H1 (cell line): Measurements from ENCODE around the gene TP73. TPM values are rescaled to one million over a fixed set of nuclear protein-coding genes. Genes with fewer than 3 reads are reported as not detected.

Experiments used
- CTCF ChIA-PET: fragments of 300-600 bp; sonication (Branson Sonifier 250); formaldehyde crosslinking; loops from one replicate; lab custom pipeline; 2021; ENCODE audit not compliant: partially characterized antibody; lab: Charles Lee
- POLR2A ChIA-PET: fragments of 300-600 bp; sonication (Branson Sonifier 250); formaldehyde crosslinking; loops from one replicate; lab custom pipeline; 2021; ENCODE audit warnings: inconsistent platforms; ENCODE audit not compliant: partially characterized antibody; lab: Charles Lee
- DNase-seq, 2 experiments: peaks; one replicate each; pipeline versions ENCODE4 v3.0.0 to v3.0.0-alpha.2; 2010 to 2022; ENCODE audit warnings: low spot score in 2 of 2, low read depth in 1 of 2, mixed read lengths in 1 of 2
- FAIRE-seq: peaks from 2 replicates; lab custom pipeline; 2011; peaks lifted over from hg19 to GRCh38; lab: Jason Lieb, UNC
- H2AFZ ChIP-seq: 2 replicates; pipeline ENCODE4 v1.8.1; 2012; ENCODE audit warnings: low read length, inconsistent platforms
- H2AK5ac ChIP-seq: 2 replicates; pipeline ENCODE4 v1.6.1; 2013; ENCODE audit warnings: low read depth, low read length
- H2BK120ac ChIP-seq: replicated peaks from 2 replicates; pipeline ENCODE3; 2013; ENCODE audit warnings: low read depth, low read length, inconsistent platforms
- H2BK12ac ChIP-seq: 2 replicates; pipeline ENCODE4 v1.6.1; 2013; ENCODE audit warnings: low read depth, low read length
- H2BK15ac ChIP-seq: 2 replicates; pipeline ENCODE4 v1.6.1; 2013; ENCODE audit warnings: low read length
- H2BK20ac ChIP-seq: 2 replicates; pipeline ENCODE4 v1.6.1; 2013; ENCODE audit warnings: low read length
- H2BK5ac ChIP-seq: 2 replicates; pipeline ENCODE4 v1.6.1; 2013; ENCODE audit warnings: low read depth, low read length
- H3K14ac ChIP-seq: 2 replicates; pipeline ENCODE4 v1.6.1; 2013; ENCODE audit warnings: inconsistent platforms; ENCODE audit not compliant: insufficient read length
- H3K18ac ChIP-seq: 2 replicates; pipeline ENCODE4 v1.6.1; 2013; ENCODE audit warnings: low read length; ENCODE audit errors: extremely low read depth
- H3K23ac ChIP-seq: 2 replicates; pipeline ENCODE4 v1.6.1; 2013; ENCODE audit warnings: inconsistent platforms; ENCODE audit not compliant: insufficient read length
- H3K23me2 ChIP-seq: 2 replicates; pipeline ENCODE4 v1.6.1; 2013; ENCODE audit warnings: low read depth, low read length
- H3K27ac ChIP-seq: 2 replicates; pipeline ENCODE4 v1.6.1; 2011; ENCODE audit warnings: low read depth, low read length, inconsistent platforms
- H3K27me3 ChIP-seq, 4 experiments: replicated peaks in 1 of 4; 1 replicate in 1 of 4; 2 replicates in 3 of 4; pipeline versions ENCODE4 v1.6.1 to v1.8.1; 2011 to 2013; ENCODE audit warnings: low read length in 3 of 4, mild to moderate bottlenecking in 3 of 4, inconsistent platforms in 2 of 4, mixed read lengths in 2 of 4, moderate library complexity in 1 of 4; ENCODE audit not compliant: control insufficient read depth in 3 of 4, insufficient read depth in 3 of 4; ENCODE audit errors: extremely low read depth in 1 of 4
- H3K36me3 ChIP-seq, 4 experiments: 2 replicates each; pipeline versions ENCODE4 v1.6.1 to v1.8.1; 2011 to 2013; ENCODE audit warnings: mild to moderate bottlenecking in 4 of 4, low read length in 3 of 4, moderate library complexity in 2 of 4, control low read depth in 1 of 4, inconsistent platforms in 1 of 4; ENCODE audit not compliant: insufficient read depth in 4 of 4, control insufficient read depth in 2 of 4
- H3K4ac ChIP-seq: replicated peaks from 2 replicates; pipeline ENCODE3; 2013; ENCODE audit warnings: low read length, low read depth, mixed read lengths, inconsistent platforms; ENCODE audit not compliant: insufficient read length
- H3K4me1 ChIP-seq, 4 experiments: replicated peaks in 1 of 4; 1 replicate in 1 of 4; 2 replicates in 3 of 4; pipeline versions ENCODE4 v1.6.1 to v1.8.1; 2011 to 2013; ENCODE audit warnings: low read length in 3 of 4, inconsistent platforms in 2 of 4, mixed read lengths in 1 of 4; ENCODE audit not compliant: insufficient read depth in 4 of 4, control insufficient read depth in 3 of 4
- H3K4me2 ChIP-seq, 2 experiments: 2 replicates each; pipeline versions ENCODE4 v1.6.1 to v1.8.1; 2011 to 2013; ENCODE audit warnings: low read depth in 2 of 2, low read length in 2 of 2, control low read depth in 1 of 2, inconsistent platforms in 1 of 2, mild to moderate bottlenecking in 1 of 2; ENCODE audit not compliant: insufficient read depth in 1 of 2
- H3K4me3 ChIP-seq, 4 experiments: fragments of 200-600, 300-600 bp in 1 of 4; sonication (generic), shearing (Covaris generic), sonication (Bioruptor Twin) in 1 of 4; 2 replicates each; pipeline versions ENCODE4 v1.5.1 to v1.8.1; 2011 to 2016; ENCODE audit warnings: low read length in 4 of 4, low read depth in 3 of 4, control low read depth in 2 of 4, inconsistent platforms in 2 of 4, mild to moderate bottlenecking in 2 of 4, mixed read lengths in 1 of 4, moderate library complexity in 1 of 4; ENCODE audit not compliant: insufficient read depth in 2 of 4; ENCODE audit errors: extremely low read depth in 1 of 4
- H3K56ac ChIP-seq: replicated peaks from 2 replicates; pipeline ENCODE3; 2013; ENCODE audit warnings: low read depth, mild to moderate bottlenecking, mixed read lengths, low read length, inconsistent platforms; ENCODE audit not compliant: insufficient read length
- H3K79me1 ChIP-seq: 2 replicates; pipeline ENCODE4 v1.6.1; 2013; ENCODE audit warnings: low read depth, low read length, control low read depth
- H3K79me2 ChIP-seq, 2 experiments: 2 replicates each; pipeline versions ENCODE4 v1.6.1 to v1.8.1; 2012 to 2013; ENCODE audit warnings: low read length in 2 of 2, mild to moderate bottlenecking in 2 of 2, inconsistent platforms in 1 of 2; ENCODE audit not compliant: insufficient read depth in 2 of 2, control insufficient read depth in 1 of 2
- H3K9ac ChIP-seq, 4 experiments: replicated peaks in 1 of 4; 1 replicate in 1 of 4; 2 replicates in 3 of 4; pipeline versions ENCODE4 v1.6.1 to v1.8.1; 2011 to 2013; ENCODE audit warnings: low read depth in 3 of 4, low read length in 3 of 4, control low read depth in 2 of 4, mild to moderate bottlenecking in 2 of 4, moderate library complexity in 2 of 4, inconsistent platforms in 1 of 4; ENCODE audit errors: extremely low read depth in 1 of 4
- H3K9me3 ChIP-seq, 2 experiments: 2 replicates each; pipeline versions ENCODE4 v1.6.1 to v1.8.1; 2012 to 2013; ENCODE audit warnings: mild to moderate bottlenecking in 2 of 2, moderate library complexity in 2 of 2, control low read depth in 1 of 2, inconsistent platforms in 1 of 2, low read depth in 1 of 2, low read length in 1 of 2, mixed read lengths in 1 of 2; ENCODE audit not compliant: insufficient read depth in 2 of 2
- H4K20me1 ChIP-seq, 2 experiments: replicated peaks in 1 of 2; 2 replicates each; pipeline versions ENCODE3 to v1.8.1; 2011 to 2013; ENCODE audit warnings: inconsistent platforms in 2 of 2, low read length in 2 of 2, mild to moderate bottlenecking in 1 of 2; ENCODE audit not compliant: insufficient read depth in 2 of 2, control insufficient read depth in 1 of 2
- H4K5ac ChIP-seq: 2 replicates; pipeline ENCODE4 v1.6.1; 2013; ENCODE audit warnings: low read length, low read depth, mixed read lengths, inconsistent platforms; ENCODE audit not compliant: insufficient read length
- H4K8ac ChIP-seq: 2 replicates; pipeline ENCODE4 v1.8.0; 2013; ENCODE audit warnings: mild to moderate bottlenecking, moderate library complexity, low read length, inconsistent platforms; ENCODE audit not compliant: insufficient read depth; ENCODE audit errors: extremely low read depth
- H4K91ac ChIP-seq: replicated peaks from 2 replicates; pipeline ENCODE3; 2013; ENCODE audit warnings: low read length, mixed read lengths, inconsistent platforms; ENCODE audit not compliant: insufficient read length
- BRCA1 ChIP-seq: IDR thresholded peaks from 2 replicates; pipeline ENCODE4 v1.6.1; 2012; ENCODE audit warnings: low read depth, low read length, improper control_type of control experiment
- CBX5 ChIP-seq: fragments of 300-800, 300-1000 bp; sonication (generic); IDR thresholded peaks from 2 replicates; pipeline ENCODE4 v1.7.1; 2016; ENCODE audit warnings: antibody characterized with exemption, low read length, low read depth
- CEBPB ChIP-seq: IDR thresholded peaks from 2 replicates; pipeline ENCODE4 v1.6.1; 2012; ENCODE audit warnings: low read depth, low read length
- PHF8 ChIP-seq: fragments of 200-600 bp; sonication (generic); conservative IDR thresholded peaks from 2 replicates; pipeline ENCODE4 v1.7.1; 2012; ENCODE audit warnings: low read depth, mild to moderate bottlenecking, inconsistent platforms, low read length, moderate library complexity
- POU5F1 ChIP-seq: IDR thresholded peaks from 2 replicates; pipeline ENCODE4 v1.6.1; 2011; ENCODE audit warnings: low read depth, mild to moderate bottlenecking, low read length, moderate library complexity
- RAD21 ChIP-seq, 2 experiments: IDR thresholded peaks in 1 of 2; conservative IDR thresholded peaks in 1 of 2; 2 replicates each; pipeline ENCODE4 v1.6.1; 2011; ENCODE audit warnings: low read depth in 2 of 2, low read length in 2 of 2, improper control_type of control experiment in 1 of 2, inconsistent platforms in 1 of 2, mild to moderate bottlenecking in 1 of 2, moderate library complexity in 1 of 2
- RNF2 ChIP-seq: fragments of 200-900, 300-1000 bp; sonication (generic); IDR thresholded peaks from 2 replicates; pipeline ENCODE4 v1.7.1; 2016; ENCODE audit warnings: borderline replicate concordance, low read depth, mild to moderate bottlenecking, antibody characterized with exemption, low read length; ENCODE audit not compliant: poor library complexity, severe bottlenecking; ENCODE audit errors: missing control alignments
- TCF12 ChIP-seq: IDR thresholded peaks from 2 replicates; pipeline ENCODE4 v1.6.1; 2011; ENCODE audit warnings: low read depth, mild to moderate bottlenecking, low read length
- whole genome bisulfite sequencing, 2 experiments: shearing (Covaris generic) in 1 of 2; methylation state at CpG; one replicate each; pipeline versions ENCODE4 v1.1.6 to v1.1.7; 2013 to 2015; ENCODE audit warnings: low lambda C conversion rate in 2 of 2, mixed read lengths in 2 of 2, inconsistent platforms in 1 of 2, low coverage in 1 of 2, missing lambda C conversion rate in 1 of 2; ENCODE audit not compliant: insufficient replicate concordance in 2 of 2, insufficient coverage in 1 of 2, insufficient read length in 1 of 2; ENCODE audit errors: extremely low coverage in 1 of 2, missing lambda C conversion rate in 1 of 2; 5-methylcytosine and 5-hydroxymethylcytosine counted together
- polyA plus RNA-seq, 7 experiments: library from polyadenylated mRNA; depleted of rRNA in 3 of 7; stranded (reverse) in 5 of 7; unstranded in 2 of 7; fragments of >200 nt in 5 of 7; fragments of 200-250 nt in 2 of 7; gene quantifications; 1 replicate in 5 of 7; 2 replicates in 1 of 7; 4 replicates in 1 of 7; pipeline versions ENCODE4 v1.2.1 to v1.2.3, GENCODE V29; 2011 to 2013; ENCODE audit warnings: missing spikeins in 2 of 7, mixed read lengths in 2 of 7
- total RNA-seq: library from RNA; stranded (reverse); fragmentation: NEBNext Ultra II Directional; extraction: Animal tissue kit (Norgen Biotek cat#: 25700); gene quantifications from 2 replicates; pipeline ENCODE4 v1.2.1, GENCODE V29; 2021
- TF ChIP-seq, protein P1 (sequence below): IDR thresholded peaks from 2 replicates; pipeline ENCODE4 v1.6.1; 2011; ENCODE audit warnings: low read length, improper control_type of control experiment

TP73 gene
- total and polyA plus RNA-seq, 2 of the 8 experiments (the other 6 are each of a cell fraction or from before 2014, with no cell fraction given): 2.6 to 3.1 TPM

DNA sequence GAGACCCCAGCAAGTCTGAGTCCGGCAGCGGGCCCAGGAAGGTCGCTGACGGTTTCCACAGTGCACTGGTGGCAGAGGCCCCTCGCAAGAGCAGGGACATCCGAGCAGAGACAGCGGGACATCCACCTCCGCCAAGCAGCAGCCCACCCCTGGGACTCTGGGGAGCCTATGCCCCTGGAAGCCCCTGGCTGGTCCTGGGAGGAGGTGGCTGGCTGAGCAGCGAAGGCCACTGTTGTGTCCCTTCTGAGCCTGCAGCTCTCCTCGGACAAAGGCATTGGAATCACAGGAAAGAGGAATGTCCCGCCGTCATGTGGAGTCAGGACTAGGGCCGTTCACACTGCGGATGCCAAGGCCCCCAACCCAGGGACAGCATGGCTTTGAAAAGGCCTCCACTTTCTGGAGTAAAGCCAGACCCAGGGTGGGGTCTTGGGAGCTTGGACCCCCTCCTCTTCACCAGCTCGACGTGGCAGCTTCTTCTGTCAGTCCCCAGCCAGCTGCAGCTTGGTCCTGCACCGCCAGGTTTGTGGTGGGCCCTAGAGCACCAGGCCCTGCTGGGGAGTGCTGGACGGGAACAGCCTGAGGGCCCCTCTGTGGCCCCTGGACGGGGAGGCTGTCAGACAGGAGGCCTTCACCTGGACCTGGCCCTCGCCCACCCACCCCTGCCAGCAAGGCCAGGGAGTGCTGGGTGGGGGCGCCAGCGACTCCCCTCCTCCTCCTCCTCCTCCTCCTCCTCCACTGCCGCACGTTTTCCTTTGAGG, 42.4 kb upstream of the TP73 start:
- H3K36me3 ChIP-seq: no peaks in the 10 kb centered on the region; a peak in 1 of 8 replicates
- H3K23me2 ChIP-seq: peaks cover 17% of the 10 kb centered on the region; the same call in 1 of the 2 replicates
- H3K27ac ChIP-seq: no peak overlapping the region
- 63% methylated on average over 14 of the region's 24 CpGs; no CpG with 5 or more reads in 1 of the 2 experiments for WGBS, 2 experiments
- H2AK5ac ChIP-seq: peak overlapping the region; percentile 40; the same call in 1 of the 2 replicates
- H3K56ac ChIP-seq: no peak overlapping the region
- no peak overlapping the region for H2BK12ac ChIP-seq
- H4K20me1 ChIP-seq: peaks cover 2 to 7% of the 10 kb centered on the region in 2 experiments
- H3K27me3 ChIP-seq: peaks cover 3 to 16% (median 12%) of the 10 kb centered on the region in 4 experiments
- H3K4ac ChIP-seq: no peak overlapping the region
- no peak overlapping the region; a peak in 1 of 7 replicates for H3K9ac ChIP-seq
- H3K79me2 ChIP-seq: peaks cover 0 to 14% of the 10 kb centered on the region in 2 experiments; a peak in 3 of 4 replicates
- peak overlapping the region; percentile 46; the same call in 1 of the 2 replicates for H2BK15ac ChIP-seq
- H2BK120ac ChIP-seq: no peak overlapping the region
- H3K14ac ChIP-seq: no peak overlapping the region
- no peaks in the 10 kb centered on the region for H3K9me3 ChIP-seq
- no peak overlapping the region for H3K23ac ChIP-seq
- no peak for DNase-seq
- ChIA-PET POLR2A (interaction anchor here (1.0 to 2.2 kb wide), 4 partner anchors 8 to 115 kb away, joined by 3 to 9 read pairs (median 4); no protein-coding TSS in a partner anchor), CTCF (interaction anchor here (0.7 to 6.4 kb wide), 11 partner anchors 8 to 157 kb away, joined by 3 to 84 read pairs (median 5); no protein-coding TSS in a partner anchor)
- H2BK20ac ChIP-seq: 0 out of 2 replicates have a peak overlapping the region, but pooled peaks have one; percentile 18
- peak overlapping the region in 3 of 4 experiments; percentile 71 to 77 (median 72); a peak in 6 of 8 replicates for H3K4me3 ChIP-seq
- H4K8ac ChIP-seq: no peak overlapping the region; the same call in 1 of the 2 replicates
- H2BK5ac ChIP-seq: 0 out of 2 replicates have a peak overlapping the region, but pooled peaks have one; percentile 44
- H2AFZ ChIP-seq: no peak overlapping the region
- peaks cover under 1% of the 10 kb centered on the region for H3K79me1 ChIP-seq
- H4K5ac ChIP-seq: peak overlapping the region; percentile 12
- peaks cover 0 to 37% (median 22%) of the 10 kb centered on the region in 4 experiments; a peak in 6 of 7 replicates for H3K4me1 ChIP-seq
- peak overlapping the region; percentile 29 for H4K91ac ChIP-seq
- peak overlapping the region; percentile 83 to 92 for H3K4me2 ChIP-seq
- H3K18ac ChIP-seq: peak overlapping the region; percentile 78
- FAIRE-seq: no peak
- TF ChIP-seq POU5F1 (no peak), PHF8 (no peak), CBX5 (no peak), RAD21 (IDR thresholded peaks at IDR 0.05 in 1 of 2, conservative IDR thresholded peaks at IDR 0.05 in 1 of 2; ENCODE audit: low read depth in 2 of 2, low read length in 2 of 2) (no peak), TCF12 (no peak), CEBPB (no peak), BRCA1 (no peak), RNF2 (no peak)
- TF ChIP-seq, protein P1, sequence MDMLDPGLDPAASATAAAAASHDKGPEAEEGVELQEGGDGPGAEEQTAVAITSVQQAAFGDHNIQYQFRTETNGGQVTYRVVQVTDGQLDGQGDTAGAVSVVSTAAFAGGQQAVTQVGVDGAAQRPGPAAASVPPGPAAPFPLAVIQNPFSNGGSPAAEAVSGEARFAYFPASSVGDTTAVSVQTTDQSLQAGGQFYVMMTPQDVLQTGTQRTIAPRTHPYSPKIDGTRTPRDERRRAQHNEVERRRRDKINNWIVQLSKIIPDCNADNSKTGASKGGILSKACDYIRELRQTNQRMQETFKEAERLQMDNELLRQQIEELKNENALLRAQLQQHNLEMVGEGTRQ: no peak
